ENCODE data around the gene SYMPK.

SYMPK gene

GRCh38 chr19:45895519-45895972 lies 32.6 kb upstream of the SYMPK start:
- H3K27ac ChIP-seq (ENCODE audit: low read depth, low read length), result no peak overlapping the region
- H3K4me2 ChIP-seq (ENCODE audit: low read length), result no peak overlapping the region
- H3K4me3 ChIP-seq (ENCODE audit: low read length), result no peak overlapping the region
- TF ChIP-seq CTCF (IDR thresholded peaks at IDR 0.05; ENCODE audit: low read depth, low read length, poor library complexity, severe bottlenecking) (no peak), EZH2phosphoT487 (IDR thresholded peaks at IDR 0.05; ENCODE audit: borderline replicate concordance, low read length) (no peak)
- no peaks in the 10 kb centered on the region for H3K9me2 ChIP-seq (replicated peaks; ENCODE audit: control insufficient read depth, low read length)
- H3K36me3 ChIP-seq (ENCODE audit: control insufficient read depth, low read length), result peaks cover 30% of the 10 kb centered on the region
- H4K20me1 ChIP-seq (ENCODE audit: control insufficient read depth, insufficient read depth, low read depth, low read length), result no peaks in the 10 kb centered on the region
- peaks cover 9% of the 10 kb centered on the region for H3K79me2 ChIP-seq (ENCODE audit: control insufficient read depth, low read length)
- H3K4me1 ChIP-seq (ENCODE audit: control insufficient read depth, low read length), result peaks cover 14% of the 10 kb centered on the region
- H3K9me3 ChIP-seq (ENCODE audit: control insufficient read depth, insufficient read depth, low read length), result no peaks in the 10 kb centered on the region
- H3F3A ChIP-seq (ENCODE audit: control insufficient read depth, insufficient read depth), result no peaks in the 10 kb centered on the region
- H3K27me3 ChIP-seq (ENCODE audit: control insufficient read depth, low read length), result no peaks in the 10 kb centered on the region

GRCh38 chr19:45890877-45891276 lies 27.9 kb upstream of the SYMPK start:
- Histone ChIP-seq H3K36me3 (ENCODE audit: control insufficient read depth, low read length) (peaks cover 5% of the 10 kb centered on the region; the same call in 1 of the 2 replicates), H3K4me1 (ENCODE audit: control insufficient read depth, low read length) (peaks cover 15% of the 10 kb centered on the region), H3K4me3 (ENCODE audit: low read length) (no peak overlapping the region), H3K4me2 (ENCODE audit: low read length) (no peak overlapping the region), H3K27me3 (ENCODE audit: control insufficient read depth, low read length) (no peaks in the 10 kb centered on the region), H3K27ac (ENCODE audit: low read depth, low read length) (no peak overlapping the region), H3K79me2 (ENCODE audit: control insufficient read depth, low read length) (0 out of 2 replicates have a peak, but pooled peaks cover 2% of the 10 kb centered on the region), H3F3A (ENCODE audit: control insufficient read depth, insufficient read depth) (peaks cover 4% of the 10 kb centered on the region; the same call in 1 of the 2 replicates), H4K20me1 (ENCODE audit: control insufficient read depth, insufficient read depth, low read depth, low read length) (no peaks in the 10 kb centered on the region), H3K9me2 (replicated peaks; ENCODE audit: control insufficient read depth, low read length) (no peaks in the 10 kb centered on the region), H3K9me3 (ENCODE audit: control insufficient read depth, insufficient read depth, low read length) (no peaks in the 10 kb centered on the region)
- TF ChIP-seq EZH2phosphoT487 (IDR thresholded peaks at IDR 0.05; ENCODE audit: borderline replicate concordance, low read length) (no peak), CTCF (IDR thresholded peaks at IDR 0.05; ENCODE audit: low read depth, low read length, poor library complexity, severe bottlenecking) (no peak)

GRCh38 chr19:45889210-45889885 lies 26.4 kb upstream of the SYMPK start:
- Histone ChIP-seq H3K9me2 (replicated peaks; ENCODE audit: control insufficient read depth, low read length) (no peaks in the 10 kb centered on the region), H3K79me2 (ENCODE audit: control insufficient read depth, low read length) (peaks cover 16% of the 10 kb centered on the region), H3K4me3 (ENCODE audit: low read length) (no peak overlapping the region), H4K20me1 (ENCODE audit: control insufficient read depth, insufficient read depth, low read depth, low read length) (no peaks in the 10 kb centered on the region), H3K4me2 (ENCODE audit: low read length) (no peak overlapping the region), H3F3A (ENCODE audit: control insufficient read depth, insufficient read depth) (peaks cover 4% of the 10 kb centered on the region; the same call in 1 of the 2 replicates), H3K36me3 (ENCODE audit: control insufficient read depth, low read length) (peaks cover 13% of the 10 kb centered on the region), H3K27ac (ENCODE audit: low read depth, low read length) (no peak overlapping the region), H3K4me1 (ENCODE audit: control insufficient read depth, low read length) (peaks cover 16% of the 10 kb centered on the region), H3K9me3 (ENCODE audit: control insufficient read depth, insufficient read depth, low read length) (no peaks in the 10 kb centered on the region), H3K27me3 (ENCODE audit: control insufficient read depth, low read length) (no peaks in the 10 kb centered on the region)
- TF ChIP-seq CTCF (IDR thresholded peaks at IDR 0.05; ENCODE audit: low read depth, low read length, poor library complexity, severe bottlenecking) (no peak), EZH2phosphoT487 (IDR thresholded peaks at IDR 0.05; ENCODE audit: borderline replicate concordance, low read length) (no peak)

Measured in DOHH2 (cell line).